HG03139 (cell line): ENCODE data around the gene AP4E1.
"Not testable (repeated sequence)": the region's sequence is repeated elsewhere in the genome, so short reads cannot be mapped to it uniquely, and the experiment has no call there.

ENCODE experiments used
- ATAC-seq: cut with Tn5 transposase; IDR thresholded peaks from one replicate; pipeline ENCODE4 v1.9.1; 2021; ENCODE audit not compliant: unreplicated experiment

AP4E1 gene

GRCh38 chr15:51016615-51017014 lies 108.1 kb downstream of the AP4E1 start:
- no peak for ATAC-seq

- no peak for ATAC-seq
Measured at GRCh38 chr15:51022206-51022605, 113.7 kb downstream of the AP4E1 start.

- no peak for ATAC-seq
Measured at GRCh38 chr15:51023499-51023898, 115.0 kb downstream of the AP4E1 start.

- ATAC-seq, result no peak
Measured at GRCh38 chr15:51024735-51025453, 116.4 kb downstream of the AP4E1 start.

- ATAC-seq, result no peak
Measured at GRCh38 chr15:51025454-51025846, 117.0 kb downstream of the AP4E1 start.

GRCh38 chr15:51030649-51031316 lies 122.3 kb downstream of the AP4E1 start:
- ATAC-seq, result no peak

GRCh38 chr15:51037474-51037873 lies 129.0 kb downstream of the AP4E1 start:
- ATAC-seq, result not testable (repeated sequence)

- no peak for ATAC-seq
Measured at GRCh38 chr15:51038162-51038973, 129.9 kb downstream of the AP4E1 start.

GRCh38 chr15:51038974-51039319 lies 130.5 kb downstream of the AP4E1 start:
- no peak for ATAC-seq

GRCh38 chr15:51044037-51044727 lies 135.7 kb downstream of the AP4E1 start:
- ATAC-seq, result no peak

- no peak for ATAC-seq
Measured at GRCh38 chr15:51046016-51046415, 137.5 kb downstream of the AP4E1 start.

GRCh38 chr15:51046799-51047449 lies 138.4 kb downstream of the AP4E1 start:
- ATAC-seq, result no peak

GRCh38 chr15:51048308-51048707 lies 139.8 kb downstream of the AP4E1 start:
- ATAC-seq, result no peak

- no peak for ATAC-seq
Measured at GRCh38 chr15:51049081-51049480, 140.6 kb downstream of the AP4E1 start.

- no peak for ATAC-seq
Measured at GRCh38 chr15:51051776-51052175, 143.3 kb downstream of the AP4E1 start.

GRCh38 chr15:51053571-51053970 lies 145.1 kb downstream of the AP4E1 start:
- ATAC-seq, result no peak

GRCh38 chr15:51054535-51054934 lies 146.1 kb downstream of the AP4E1 start:
- ATAC-seq, result no peak
